HG02884 (cell line): Measurements from ENCODE around the gene SIPA1L3.
A peak's percentile ranks its signal among the peaks of the same experiment; 100 is the strongest.
"Not testable (repeated sequence)": the region's sequence is repeated elsewhere in the genome, so short reads cannot be mapped to it uniquely, and the experiment has no call there.

Experiments used
- ATAC-seq: cut with Tn5 transposase; IDR thresholded peaks from one replicate; pipeline ENCODE4 v1.9.1; 2021; ENCODE audit warnings: mild to moderate bottlenecking, moderate library complexity; ENCODE audit not compliant: unreplicated experiment

Gene SIPA1L3

DNA sequence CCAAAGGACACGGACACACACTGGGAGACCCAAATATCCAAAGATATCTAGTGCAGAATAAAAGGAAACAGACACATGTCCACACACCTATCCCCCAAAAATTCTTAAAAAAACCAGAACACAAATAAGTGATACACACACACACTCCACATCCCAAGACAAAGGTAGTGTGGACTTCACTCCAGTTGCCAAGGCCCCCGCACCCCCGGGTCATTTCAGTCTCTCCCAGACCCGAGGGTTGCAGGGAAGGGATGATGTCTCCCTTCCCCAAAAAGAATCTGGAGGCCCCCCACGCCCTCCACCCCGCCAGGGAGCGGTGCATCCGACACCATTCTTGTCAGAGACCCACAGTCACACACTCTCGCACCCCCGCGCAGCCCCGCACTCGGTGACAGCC, 316.6 kb downstream of the SIPA1L3 start:
- no peak for ATAC-seq

DNA sequence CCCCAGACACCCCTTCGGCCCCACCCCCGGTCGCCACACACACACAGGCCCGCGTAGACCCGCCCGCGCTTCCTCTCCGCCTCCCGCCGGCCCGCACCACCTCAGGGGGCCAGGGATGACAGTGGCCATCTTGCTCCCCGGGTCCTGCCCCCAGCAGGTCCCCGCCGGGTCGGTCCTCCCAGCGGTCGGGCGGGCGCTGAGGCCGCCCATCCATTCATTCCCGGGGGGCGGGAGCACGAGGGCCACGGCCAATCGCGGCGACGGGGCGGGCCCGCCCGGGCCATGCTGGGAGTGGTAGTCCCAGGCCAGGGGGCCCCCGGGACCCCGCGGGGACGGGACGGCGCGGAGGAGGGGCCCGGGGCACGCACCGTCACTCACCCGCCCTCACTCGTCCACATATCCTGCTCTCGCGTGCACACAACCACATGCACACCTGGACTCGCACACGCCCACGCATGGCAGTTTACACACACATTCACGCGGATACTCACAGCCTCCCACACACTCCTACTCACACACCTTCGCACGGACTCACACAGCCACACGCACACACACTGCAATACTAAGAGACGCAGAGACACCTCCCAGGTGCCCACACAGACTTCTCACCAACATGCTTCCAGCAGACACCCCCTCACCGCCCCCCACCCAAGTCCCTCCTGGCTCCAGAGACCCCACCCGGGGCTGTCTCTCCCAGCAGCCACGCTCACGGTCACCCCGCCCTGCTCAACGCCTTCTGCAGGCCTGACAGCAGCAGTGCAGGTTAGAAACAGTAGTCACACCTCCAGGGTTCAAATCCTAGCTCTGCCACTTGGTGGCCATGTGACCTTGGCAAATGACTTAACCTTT, 317.2 kb downstream of the SIPA1L3 start, which contains the start of gene DPF1:
TSS of gene DPF1 (minus strand) at position 209 of the 849 bp plus-strand sequence. CDS start at position 129, 80 bp downstream.
- peak; percentile 66 for ATAC-seq

DNA sequence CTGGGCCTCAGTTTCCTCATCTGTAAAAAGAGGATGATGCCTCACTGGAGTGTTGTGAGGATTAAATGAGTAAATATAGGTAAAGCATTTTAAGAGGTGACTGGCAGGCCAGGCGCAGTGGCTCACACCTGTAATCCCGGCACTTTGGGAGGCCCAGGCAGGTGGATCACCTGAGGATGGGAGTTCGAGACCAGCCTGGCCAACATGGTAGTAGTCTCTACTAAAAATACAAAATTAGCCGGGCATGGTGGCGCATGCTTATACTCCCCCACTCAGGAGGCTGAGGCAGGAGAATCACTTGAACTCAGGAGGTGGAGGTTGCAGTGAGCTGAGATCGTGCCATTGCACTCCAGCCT, 317.8 kb downstream of the SIPA1L3 start:
- ATAC-seq, result not testable (repeated sequence)

DNA sequence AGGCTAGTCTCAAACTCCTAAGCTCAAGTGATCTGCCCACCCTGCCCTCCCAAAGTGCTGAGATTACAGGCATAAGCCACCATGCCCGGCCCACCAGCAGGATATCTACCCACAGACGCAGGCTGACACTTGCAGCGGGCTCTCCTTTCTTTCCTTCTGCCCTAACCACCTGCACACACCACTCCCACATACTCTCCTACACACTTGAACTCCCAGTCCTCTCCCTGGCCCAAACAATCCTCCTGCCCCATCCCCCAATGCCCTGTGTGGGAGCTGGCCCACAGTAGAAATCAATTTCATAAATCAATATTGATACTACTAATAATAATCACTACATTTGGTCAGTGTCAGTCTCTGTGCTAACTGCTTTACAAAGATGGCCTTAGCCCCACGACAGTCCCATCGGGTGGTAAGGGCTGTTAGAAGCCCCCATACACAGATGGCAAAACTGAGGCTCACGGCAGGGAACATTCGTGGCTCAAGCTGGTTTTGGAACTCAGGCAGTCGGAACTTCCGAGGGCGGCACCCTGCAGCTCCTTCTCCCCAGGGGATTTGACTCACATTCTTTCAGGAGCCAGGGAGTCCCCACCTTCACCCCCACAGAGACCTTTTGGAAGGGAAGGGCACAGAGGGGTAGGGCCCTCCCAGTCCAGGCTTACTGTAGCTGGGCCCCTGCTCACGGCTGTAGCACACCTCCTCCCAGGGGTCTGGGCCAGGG, 320.4 kb downstream of the SIPA1L3 start:
- ATAC-seq, result no peak

DNA sequence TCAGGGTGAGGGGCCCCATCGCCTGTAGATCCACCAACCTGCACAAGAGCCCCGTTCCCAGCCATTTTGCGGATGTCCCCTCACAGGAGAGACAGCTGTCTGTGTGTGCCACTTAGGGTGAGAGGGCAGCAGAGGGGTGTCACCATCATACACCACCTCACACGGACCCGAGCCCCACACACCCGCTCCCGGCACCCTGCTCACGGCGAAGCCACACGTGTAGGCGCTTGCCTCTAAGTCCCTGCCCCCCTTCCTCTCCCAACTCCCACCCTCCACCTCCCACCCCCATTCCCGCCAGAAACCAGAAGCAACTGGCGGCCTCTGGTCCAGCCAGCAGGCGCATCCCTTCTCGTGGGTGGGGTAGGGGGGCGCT, 321.0 kb downstream of the SIPA1L3 start:
- ATAC-seq, result no peak

DNA sequence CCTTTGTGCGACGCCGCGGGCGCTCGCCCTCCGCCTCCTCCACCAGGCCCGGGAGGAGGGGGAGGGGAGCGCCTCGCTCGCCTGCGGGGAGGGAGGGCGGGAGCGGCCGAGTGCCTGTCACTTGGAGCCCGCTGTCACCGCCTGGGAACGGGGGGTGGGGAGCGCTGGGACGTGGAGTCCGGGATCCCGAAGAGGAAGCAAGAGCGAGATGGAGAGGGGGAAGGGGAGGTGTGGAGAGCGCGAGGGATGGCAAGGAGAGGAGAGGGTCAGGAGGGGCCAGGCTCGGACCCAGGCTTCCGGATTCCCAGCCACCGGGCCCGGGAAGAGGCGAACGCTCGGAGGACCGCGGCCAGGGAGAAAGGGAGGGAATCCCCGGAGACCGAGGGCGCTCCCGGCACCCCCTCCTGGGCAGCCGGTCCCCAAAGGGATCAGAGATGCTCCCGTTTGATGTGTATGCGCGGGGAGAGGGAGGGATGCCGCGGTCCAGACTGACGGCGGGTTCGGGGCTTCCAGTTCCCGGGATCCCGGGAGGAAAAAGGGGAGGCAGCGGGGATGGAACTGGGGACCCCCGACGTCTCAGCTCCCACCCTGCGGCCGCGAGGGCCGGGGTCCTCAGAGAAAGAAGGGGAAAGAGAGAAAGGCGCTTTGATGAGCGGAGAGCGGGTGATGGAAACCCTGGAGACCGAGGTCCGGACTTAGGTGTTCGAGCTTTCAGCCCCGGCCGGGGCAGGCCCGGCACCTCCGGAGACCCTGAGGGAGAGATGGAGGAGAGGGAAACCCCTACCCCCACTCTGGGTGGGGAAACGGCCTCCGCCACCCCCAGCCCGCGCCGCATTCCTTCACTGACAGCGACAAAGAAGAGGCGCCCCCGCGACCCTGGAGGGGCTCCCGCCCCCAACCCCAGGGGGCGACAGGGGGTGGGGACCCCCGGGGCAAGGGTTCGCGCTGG, 321.8 kb downstream of the SIPA1L3 start:
- no peak for ATAC-seq

DNA sequence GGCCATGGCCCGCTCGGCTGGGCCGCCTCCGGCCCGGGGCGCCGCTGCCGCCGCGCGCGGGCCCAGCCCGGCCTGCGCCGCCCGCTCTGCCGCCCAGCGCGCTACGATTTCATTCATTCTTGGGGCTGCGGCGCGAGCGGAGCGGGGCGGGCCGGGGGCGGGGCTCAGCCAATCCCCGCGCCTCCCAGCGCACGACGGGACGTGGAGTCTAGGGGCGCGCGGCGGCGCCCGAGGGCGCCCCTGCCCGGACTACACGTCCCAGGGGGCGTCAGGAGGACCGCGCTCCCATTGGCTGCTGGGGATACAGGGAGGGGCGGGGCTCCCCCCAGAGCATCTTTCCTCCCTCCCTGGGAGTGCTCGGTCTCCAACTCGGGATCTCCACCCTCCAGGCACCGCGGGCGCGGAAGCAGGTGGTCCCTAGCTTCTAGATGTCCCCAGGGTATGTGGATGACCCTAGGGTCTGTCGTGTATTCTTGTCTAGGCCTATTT, 322.6 kb downstream of the SIPA1L3 start:
- peak; percentile 66 for ATAC-seq

DNA sequence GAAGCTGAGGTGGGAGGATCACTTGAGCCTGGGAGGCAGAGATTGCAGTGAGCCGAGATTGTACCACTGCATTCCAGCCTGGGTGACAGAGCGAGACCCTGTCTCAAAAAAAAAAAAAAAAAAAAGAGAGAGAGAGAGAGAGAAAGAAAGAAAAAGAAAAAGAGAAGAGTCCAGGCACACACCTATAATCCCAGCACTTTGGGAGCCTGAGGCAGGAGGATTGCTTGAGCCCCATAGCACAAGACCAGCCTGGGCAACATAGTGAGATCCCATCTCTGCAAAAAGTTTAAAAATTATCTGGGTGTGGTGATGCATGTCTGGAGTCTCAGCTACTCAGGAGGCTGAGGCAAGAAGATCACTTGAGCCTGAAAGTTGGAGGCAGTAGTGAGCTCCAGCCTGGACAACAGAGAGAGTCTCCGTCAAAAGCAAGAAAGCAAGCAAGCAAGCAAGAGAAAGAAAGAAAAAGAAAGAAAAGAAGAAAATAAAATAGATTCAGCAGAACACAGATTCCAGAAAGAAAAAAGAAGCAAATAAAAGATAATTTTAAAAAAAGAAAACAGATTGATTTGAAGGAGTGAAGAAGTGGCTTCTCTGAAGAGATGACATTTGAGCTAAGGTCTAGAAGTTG, 323.6 kb downstream of the SIPA1L3 start:
- ATAC-seq, result not testable (repeated sequence)

DNA sequence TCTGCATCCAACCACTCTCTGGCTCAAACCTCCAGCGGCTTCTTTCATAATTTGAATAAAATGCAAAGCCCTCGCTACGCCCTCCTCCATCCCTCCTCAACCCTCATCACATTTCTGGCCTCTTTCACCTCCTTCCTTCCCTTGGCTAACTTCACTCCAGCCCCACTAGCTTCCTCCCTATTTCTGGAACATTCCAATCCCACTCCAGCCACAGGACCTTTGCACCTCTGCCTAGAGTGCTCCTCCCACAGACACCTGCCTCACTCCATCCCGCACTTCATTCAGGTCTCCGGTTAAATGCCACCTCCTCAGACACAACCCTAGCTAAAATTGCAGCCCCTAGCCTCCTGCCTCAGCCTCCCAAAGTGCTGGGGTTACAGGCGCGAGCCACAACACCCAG, 324.9 kb downstream of the SIPA1L3 start:
- no peak for ATAC-seq

DNA sequence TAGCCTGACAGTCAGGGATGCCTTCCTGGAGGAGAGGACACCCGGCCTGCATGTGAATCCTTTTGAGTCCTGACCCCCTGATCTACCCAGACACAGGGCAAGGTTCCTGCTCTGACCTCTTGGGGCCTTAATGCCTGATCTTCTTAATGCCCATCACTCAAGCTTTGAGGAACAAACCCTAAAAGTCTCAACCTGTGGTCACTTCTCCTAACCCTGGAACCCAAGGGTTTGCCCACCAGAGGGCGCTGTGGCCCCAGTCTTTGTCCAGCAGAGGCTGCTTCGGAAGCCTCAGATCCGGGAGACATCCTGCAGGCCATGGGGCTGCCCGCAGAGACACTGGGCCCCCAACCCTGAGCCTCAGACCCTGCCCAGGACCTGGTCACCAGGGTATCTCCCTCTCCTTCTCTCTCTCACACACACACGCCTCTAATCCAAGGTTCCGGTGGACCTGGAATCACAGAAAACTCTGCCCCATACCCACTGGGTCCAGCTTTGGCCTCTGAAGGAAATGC, 326.8 kb downstream of the SIPA1L3 start:
- ATAC-seq, result no peak

DNA sequence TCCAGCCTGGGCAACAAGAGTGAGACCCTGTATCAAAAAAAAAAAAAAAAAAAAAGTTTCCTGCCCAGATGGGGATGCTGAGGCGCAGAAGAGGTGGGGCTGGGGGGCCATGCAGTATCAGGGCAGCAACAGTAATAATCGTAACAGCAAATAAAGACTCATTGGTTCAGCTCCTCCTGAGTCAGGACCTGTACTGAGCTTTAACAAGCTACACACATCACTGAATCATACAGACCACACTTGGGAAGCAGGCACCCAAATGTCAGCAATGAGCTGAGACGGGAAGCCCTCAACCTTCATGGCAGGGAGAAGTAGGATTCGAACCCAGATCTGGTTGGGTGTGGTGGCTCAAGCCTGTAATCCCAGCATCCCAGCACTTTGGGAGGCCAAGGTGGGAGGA, 327.6 kb downstream of the SIPA1L3 start:
- ATAC-seq, result no peak

DNA sequence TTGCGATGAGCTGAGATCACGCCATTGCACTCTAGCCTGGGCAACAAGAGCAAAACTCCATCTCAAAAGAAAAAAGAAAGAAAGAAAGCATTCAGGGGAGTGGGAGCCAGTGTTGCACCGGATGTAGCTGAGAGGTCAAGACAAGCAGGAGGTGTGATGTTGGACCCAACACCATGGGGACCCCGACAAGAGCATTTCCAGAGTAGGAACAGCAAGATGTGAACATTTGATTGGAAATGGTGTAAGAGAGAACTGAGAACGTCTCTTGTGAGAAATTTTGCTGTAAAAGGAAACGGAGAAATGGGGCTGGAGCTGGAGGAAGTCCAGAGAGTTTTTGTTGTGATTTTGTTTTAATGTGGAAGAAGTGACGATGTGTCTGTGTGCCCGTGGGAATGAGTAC, 332.8 kb downstream of the SIPA1L3 start:
- ATAC-seq, result no peak

DNA sequence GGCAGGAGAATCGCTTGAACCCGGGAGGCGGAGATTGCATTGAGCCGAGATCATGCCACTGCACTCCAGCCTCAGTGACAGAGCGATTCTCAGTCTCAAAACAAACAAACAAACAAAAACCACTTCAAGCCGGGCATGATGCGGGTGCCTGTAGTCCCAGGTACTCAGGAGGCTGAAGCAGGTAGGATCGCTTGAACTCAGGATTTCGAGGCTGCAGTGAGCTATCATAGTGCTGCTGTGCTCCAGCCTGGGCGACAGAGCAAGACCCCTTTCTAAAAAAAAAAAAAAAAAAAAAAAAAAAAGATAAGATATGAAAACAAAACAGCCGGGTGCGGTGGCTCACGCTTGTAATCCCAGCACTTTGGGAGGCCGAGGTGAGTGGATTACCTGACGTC, 336.3 kb downstream of the SIPA1L3 start:
- no peak for ATAC-seq

DNA sequence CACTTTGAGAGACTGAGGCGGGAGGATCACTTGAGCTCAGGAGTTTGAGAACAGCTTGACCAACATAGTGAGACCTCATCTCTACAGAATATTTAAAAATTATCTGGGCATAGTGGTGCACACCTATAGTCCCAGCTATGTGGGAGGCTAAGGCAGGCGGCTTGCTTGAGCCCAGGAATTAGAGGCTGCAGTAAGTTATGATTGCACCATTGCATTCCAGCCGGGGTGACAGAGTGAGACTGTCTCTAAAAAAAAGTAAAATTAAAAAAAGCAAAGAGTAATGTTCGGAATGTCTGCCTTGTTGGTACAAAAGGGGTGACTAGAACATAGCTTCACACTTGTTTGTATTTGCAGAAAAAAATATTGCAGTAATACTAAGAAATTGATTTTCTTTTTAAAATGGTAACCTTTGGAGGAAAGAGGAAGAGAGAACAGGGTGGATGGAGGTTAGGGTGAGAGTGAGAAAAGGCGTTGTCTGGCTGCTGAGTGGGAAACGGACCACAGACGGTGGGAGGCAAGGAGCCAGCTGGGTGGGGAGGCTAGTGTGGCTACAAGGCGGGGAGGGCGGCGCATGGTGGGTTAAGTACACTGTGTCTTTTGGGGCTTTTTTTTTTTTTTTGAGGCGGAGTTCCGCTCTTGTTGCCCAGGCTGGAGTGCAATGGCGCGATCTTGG, 339.0 kb downstream of the SIPA1L3 start:
- ATAC-seq, result no peak

DNA sequence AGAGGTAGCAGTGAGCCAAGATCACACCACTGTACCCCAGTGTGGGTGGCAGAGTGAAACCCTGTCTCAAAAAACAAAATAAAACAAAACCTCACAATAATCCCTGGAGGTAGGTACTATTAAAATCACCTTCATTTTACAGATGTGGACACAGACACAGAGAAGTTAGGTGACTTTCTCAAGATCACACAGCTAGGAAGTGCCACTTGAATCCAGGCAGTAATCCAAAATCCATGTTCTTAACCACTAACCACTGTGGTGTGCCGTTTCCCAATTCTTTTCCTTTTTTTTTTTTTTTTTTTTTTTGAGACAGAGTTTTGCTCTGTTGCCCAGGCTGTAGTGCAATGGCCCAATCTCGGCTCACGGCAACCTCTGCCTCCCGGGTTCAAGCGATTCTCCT, 340.1 kb downstream of the SIPA1L3 start:
- no peak for ATAC-seq

DNA sequence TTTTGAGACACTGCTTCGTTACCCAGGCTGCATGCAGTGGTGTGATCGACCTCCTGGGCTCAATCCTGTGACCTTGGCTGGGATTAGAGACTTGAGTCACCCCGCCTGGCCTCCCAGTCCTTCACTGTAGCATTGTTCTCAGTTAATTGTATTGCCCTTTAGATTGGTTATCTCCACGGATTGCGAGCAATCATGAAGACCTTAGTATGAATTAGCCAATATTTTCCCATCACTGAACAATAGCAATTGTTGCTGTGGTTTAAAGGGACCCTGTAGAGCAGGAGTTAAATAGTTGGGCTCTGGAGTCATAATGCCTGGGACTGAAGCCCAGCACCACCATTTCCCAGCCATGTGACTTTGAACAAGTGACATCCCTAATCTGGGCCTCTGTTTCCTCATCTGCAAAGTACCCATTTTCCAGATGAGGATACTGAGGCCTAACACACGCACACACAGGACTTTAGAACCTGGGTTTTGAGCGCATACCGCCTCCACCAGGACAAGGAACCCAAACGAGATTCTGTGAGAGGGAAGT, 340.8 kb downstream of the SIPA1L3 start:
- ATAC-seq, result no peak

DNA sequence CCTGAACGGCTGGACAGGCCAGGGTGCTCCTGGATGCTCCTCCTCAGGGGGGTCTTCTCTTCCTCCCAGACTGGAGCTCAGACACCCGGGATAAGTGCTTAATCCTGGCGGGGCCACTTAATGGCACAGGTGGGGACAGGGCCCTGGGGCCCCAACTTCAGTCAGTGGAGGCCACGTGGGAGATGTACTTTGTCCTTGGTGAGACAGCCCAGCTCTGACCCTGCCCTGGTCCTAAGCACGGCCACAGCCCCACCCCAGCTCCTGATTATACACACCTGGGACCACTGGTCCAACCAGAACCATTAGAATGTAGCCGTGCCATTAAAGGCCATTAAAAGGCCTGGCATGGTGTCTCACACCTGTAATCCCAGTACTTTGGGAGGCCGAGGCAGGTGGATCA, 341.4 kb downstream of the SIPA1L3 start:
- ATAC-seq, result no peak

DNA sequence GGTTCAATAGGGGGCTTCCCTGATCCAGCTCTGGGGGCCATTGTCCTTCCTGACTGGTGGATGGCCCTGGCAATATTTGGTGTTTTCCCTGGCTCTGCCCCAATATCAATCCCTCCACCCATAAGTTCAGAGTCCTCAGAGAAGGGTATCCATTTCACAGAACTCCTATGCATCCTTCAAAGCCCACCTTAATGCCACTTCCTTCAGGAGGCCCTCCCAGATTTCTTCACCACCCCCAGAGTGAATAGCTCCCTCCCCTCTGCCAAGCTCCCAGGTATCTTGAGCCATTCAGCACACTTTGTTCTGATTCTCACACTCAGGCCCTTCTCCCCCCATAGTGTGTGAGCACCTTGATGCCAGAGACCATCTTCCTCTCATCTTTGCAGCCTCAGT, 343.4 kb downstream of the SIPA1L3 start:
- ATAC-seq, result no peak

DNA sequence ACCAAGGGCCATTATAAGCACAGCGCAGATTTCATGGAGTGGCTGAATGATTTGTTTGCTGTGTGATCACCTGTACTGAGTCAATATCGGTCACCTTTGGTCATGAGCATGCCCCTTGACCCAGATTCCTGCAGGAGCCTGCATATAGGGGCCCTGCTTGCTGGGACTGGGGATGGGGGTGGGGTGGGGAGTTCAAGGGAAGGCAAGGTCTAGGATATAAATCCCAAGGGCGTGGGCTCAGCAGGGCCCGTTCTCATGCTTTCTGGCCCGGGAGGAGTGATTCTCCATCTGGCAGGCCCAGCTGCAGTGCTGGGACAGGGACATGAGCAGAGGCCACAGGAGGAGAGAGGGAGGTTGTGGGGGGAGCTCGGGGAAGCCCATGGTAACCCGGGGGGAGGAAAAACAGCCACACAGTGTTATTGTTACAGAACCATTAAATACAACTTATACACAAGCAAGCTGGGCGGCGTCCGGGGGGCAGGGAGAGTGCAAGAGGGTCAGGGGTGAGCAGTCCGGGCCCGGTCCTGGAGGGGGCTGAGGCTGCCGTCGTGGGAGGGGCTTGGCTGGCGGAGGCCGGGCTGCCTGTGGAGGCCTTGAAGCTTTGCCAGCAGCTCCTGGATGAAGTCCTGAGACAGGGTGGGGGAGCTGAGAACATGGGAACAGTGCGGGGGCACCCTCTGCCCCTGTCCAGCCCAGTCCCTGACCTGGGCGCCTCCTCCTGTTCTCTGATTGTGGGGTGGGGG, 344.0 kb downstream of the SIPA1L3 start:
- no peak for ATAC-seq
